ENCODE data around the gene GLCCI1.

DNA sequence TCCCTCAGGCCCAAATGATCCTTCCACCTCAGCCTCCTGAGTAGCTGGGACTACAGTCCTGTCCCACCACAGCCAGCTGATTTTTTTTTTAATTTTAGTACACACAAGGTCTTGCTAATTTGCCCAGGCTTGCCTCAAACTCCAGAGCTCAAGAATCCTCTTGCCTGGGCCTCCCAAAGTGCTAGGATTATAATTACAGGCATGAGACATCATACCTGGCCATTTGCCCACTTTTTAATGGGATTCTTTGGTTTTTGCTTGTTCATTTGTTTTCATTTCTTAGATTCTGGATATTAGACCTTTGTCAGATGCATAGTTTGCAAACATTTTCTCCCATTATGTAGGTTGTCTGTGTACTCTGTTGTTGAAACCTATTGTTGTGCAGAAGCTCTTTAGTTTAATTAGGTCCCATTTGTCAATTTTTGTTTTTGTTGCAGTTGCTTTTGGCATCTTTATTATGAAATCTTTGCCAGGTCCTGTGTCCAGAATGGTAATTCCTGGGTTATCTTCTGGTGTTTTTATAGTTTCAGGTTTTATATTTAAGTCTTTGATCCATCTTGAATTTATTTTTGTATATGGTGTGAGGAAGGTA, 95.2 kb downstream of the GLCCI1 start:
- TF ChIP-seq, protein P1, sequence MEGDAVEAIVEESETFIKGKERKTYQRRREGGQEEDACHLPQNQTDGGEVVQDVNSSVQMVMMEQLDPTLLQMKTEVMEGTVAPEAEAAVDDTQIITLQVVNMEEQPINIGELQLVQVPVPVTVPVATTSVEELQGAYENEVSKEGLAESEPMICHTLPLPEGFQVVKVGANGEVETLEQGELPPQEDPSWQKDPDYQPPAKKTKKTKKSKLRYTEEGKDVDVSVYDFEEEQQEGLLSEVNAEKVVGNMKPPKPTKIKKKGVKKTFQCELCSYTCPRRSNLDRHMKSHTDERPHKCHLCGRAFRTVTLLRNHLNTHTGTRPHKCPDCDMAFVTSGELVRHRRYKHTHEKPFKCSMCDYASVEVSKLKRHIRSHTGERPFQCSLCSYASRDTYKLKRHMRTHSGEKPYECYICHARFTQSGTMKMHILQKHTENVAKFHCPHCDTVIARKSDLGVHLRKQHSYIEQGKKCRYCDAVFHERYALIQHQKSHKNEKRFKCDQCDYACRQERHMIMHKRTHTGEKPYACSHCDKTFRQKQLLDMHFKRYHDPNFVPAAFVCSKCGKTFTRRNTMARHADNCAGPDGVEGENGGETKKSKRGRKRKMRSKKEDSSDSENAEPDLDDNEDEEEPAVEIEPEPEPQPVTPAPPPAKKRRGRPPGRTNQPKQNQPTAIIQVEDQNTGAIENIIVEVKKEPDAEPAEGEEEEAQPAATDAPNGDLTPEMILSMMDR (IDR thresholded peaks at IDR 0.05 in 2 of 3, conservative IDR thresholded peaks at IDR 0.05 in 1 of 3; ENCODE audit: borderline replicate concordance in 1 of 3, insufficient read depth in 1 of 3, low read depth in 2 of 3, low read length in 2 of 3): no peak
- TF ChIP-seq POLR2A (IDR thresholded peaks at IDR 0.05; ENCODE audit: borderline replicate concordance, extremely low read depth, insufficient read depth, insufficient read length) (no peak), JUND (IDR thresholded peaks at IDR 0.05) (no peak), EZH2phosphoT487 (IDR thresholded peaks at IDR 0.05; ENCODE audit: borderline replicate concordance) (no peak), POLR2AphosphoS5 (IDR thresholded peaks at IDR 0.05; ENCODE audit: low read depth, low read length) (no peak), ZNF274 (IDR thresholded peaks at IDR 0.05; ENCODE audit: low read depth, low read length) (no peak), EZH2 (IDR thresholded peaks at IDR 0.05) (no peak), CEBPB (IDR thresholded peaks at IDR 0.05; ENCODE audit: low read depth) (no peak)
- TF ChIP-seq, protein P2, sequence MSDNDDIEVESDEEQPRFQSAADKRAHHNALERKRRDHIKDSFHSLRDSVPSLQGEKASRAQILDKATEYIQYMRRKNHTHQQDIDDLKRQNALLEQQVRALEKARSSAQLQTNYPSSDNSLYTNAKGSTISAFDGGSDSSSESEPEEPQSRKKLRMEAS (IDR thresholded peaks at IDR 0.05): no peak
- TF ChIP-seq, protein P3, sequence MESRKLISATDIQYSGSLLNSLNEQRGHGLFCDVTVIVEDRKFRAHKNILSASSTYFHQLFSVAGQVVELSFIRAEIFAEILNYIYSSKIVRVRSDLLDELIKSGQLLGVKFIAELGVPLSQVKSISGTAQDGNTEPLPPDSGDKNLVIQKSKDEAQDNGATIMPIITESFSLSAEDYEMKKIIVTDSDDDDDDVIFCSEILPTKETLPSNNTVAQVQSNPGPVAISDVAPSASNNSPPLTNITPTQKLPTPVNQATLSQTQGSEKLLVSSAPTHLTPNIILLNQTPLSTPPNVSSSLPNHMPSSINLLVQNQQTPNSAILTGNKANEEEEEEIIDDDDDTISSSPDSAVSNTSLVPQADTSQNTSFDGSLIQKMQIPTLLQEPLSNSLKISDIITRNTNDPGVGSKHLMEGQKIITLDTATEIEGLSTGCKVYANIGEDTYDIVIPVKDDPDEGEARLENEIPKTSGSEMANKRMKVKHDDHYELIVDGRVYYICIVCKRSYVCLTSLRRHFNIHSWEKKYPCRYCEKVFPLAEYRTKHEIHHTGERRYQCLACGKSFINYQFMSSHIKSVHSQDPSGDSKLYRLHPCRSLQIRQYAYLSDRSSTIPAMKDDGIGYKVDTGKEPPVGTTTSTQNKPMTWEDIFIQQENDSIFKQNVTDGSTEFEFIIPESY (IDR thresholded peaks at IDR 0.05; ENCODE audit: extremely low read depth, insufficient replicate concordance, low read length): no peak

Measured in HCT116 (cell line).